Liver (tissue), 9 donors: ENCODE measurements around the gene SLX4. TPM values are rescaled to one million over a fixed set of nuclear protein-coding genes. Genes with fewer than 3 reads are reported as not detected.

ENCODE experiments used
- DNase-seq: peaks from one replicate; pipeline ENCODE4 v3.0.0-alpha.2; 2017; ENCODE audit warnings: low spot score
- H3K27ac ChIP-seq, 2 donors: one replicate each; pipeline ENCODE4 v1.7.0; 2013; ENCODE audit warnings: inconsistent platforms in 2 of 2, low read length in 2 of 2, control low read depth in 1 of 2, low read depth in 1 of 2, mild to moderate bottlenecking in 1 of 2
- H3K27me3 ChIP-seq, 4 donors: one replicate each; pipeline versions ENCODE4 v1.6.1 to v1.7.0; 2013; ENCODE audit warnings: low read length in 3 of 4, inconsistent platforms in 1 of 4, mild to moderate bottlenecking in 1 of 4, moderate library complexity in 1 of 4; ENCODE audit not compliant: control insufficient read depth in 4 of 4, insufficient read depth in 4 of 4
- H3K36me3 ChIP-seq, 4 donors: one replicate each; pipeline versions ENCODE4 v1.6.1 to v1.7.0; 2013; ENCODE audit warnings: low read length in 3 of 4, mild to moderate bottlenecking in 3 of 4, low read depth in 1 of 4, moderate library complexity in 1 of 4; ENCODE audit not compliant: control insufficient read depth in 4 of 4, insufficient read depth in 3 of 4
- H3K4me1 ChIP-seq, 4 donors: one replicate each; pipeline versions ENCODE4 v1.6.1 to v1.7.0; 2013; ENCODE audit warnings: low read length in 3 of 4, mild to moderate bottlenecking in 3 of 4, moderate library complexity in 1 of 4; ENCODE audit not compliant: control insufficient read depth in 4 of 4, insufficient read depth in 4 of 4
- H3K4me3 ChIP-seq, 3 donors: one replicate each; pipeline versions ENCODE4 v1.6.1 to v1.7.0; 2013; ENCODE audit warnings: low read length in 3 of 3, control low read depth in 1 of 3, low read depth in 1 of 3, mild to moderate bottlenecking in 1 of 3
- H3K9ac ChIP-seq, 2 donors: one replicate each; pipeline ENCODE4 v1.7.0; 2013; ENCODE audit warnings: low read length in 2 of 2, mild to moderate bottlenecking in 2 of 2, moderate library complexity in 2 of 2, control low read depth in 1 of 2, low read depth in 1 of 2
- H3K9me3 ChIP-seq, 4 donors: one replicate each; pipeline versions ENCODE4 v1.6.1 to v1.7.0; 2013; ENCODE audit warnings: low read length in 3 of 4; ENCODE audit not compliant: control insufficient read depth in 4 of 4
- EGR1 ChIP-seq, 2 donors: IDR thresholded peaks; 2 replicates each; pipeline ENCODE4 v1.6.1; 2016 to 2018; ENCODE audit warnings: antibody characterized with exemption in 2 of 2, low read depth in 2 of 2
- FOXA1 ChIP-seq: IDR thresholded peaks from 2 replicates; pipeline ENCODE4 v1.6.1; 2016; ENCODE audit warnings: antibody characterized with exemption
- GABPA ChIP-seq, 2 donors: IDR thresholded peaks in 1 of 2; conservative IDR thresholded peaks in 1 of 2; 2 replicates each; pipeline ENCODE4 v1.6.1; 2016; ENCODE audit warnings: antibody characterized with exemption in 2 of 2, mild to moderate bottlenecking in 1 of 2, moderate library complexity in 1 of 2
- JUND ChIP-seq, 2 donors: IDR thresholded peaks; 2 replicates each; pipeline ENCODE4 v1.6.1; 2016; ENCODE audit warnings: antibody characterized with exemption in 2 of 2
- RAD21 ChIP-seq, 2 donors: IDR thresholded peaks; 2 replicates each; pipeline ENCODE4 v1.6.1; 2016; ENCODE audit warnings: antibody characterized with exemption in 2 of 2, mild to moderate bottlenecking in 2 of 2
- REST ChIP-seq: IDR thresholded peaks from 2 replicates; pipeline ENCODE4 v1.6.1; 2016; ENCODE audit warnings: antibody characterized with exemption, mild to moderate bottlenecking
- SP1 ChIP-seq: IDR thresholded peaks from 2 replicates; pipeline ENCODE4 v1.6.1; 2018; ENCODE audit warnings: antibody characterized with exemption, mild to moderate bottlenecking
- ZBTB33 ChIP-seq: IDR thresholded peaks from 2 replicates; pipeline ENCODE4 v1.6.1; 2016; ENCODE audit warnings: antibody characterized with exemption
- WGBS: extraction: QIAGEN DNeasy Blood & Tissue Kit; methylation state at CpG from one replicate; pipeline ENCODE4 v1.1.7; 2013; 5-methylcytosine and 5-hydroxymethylcytosine counted together
- polyA plus RNA-seq, 2 donors: library from polyadenylated mRNA; stranded (reverse) in 1 of 2; unstranded in 1 of 2; fragments of 200-250 nt in 1 of 2; fragments of >200 nt in 1 of 2; fragmentation: Nextera tagmentation in 1 of 2; extraction: Ambion mirVana in 1 of 2; gene quantifications; one replicate each; pipeline versions ENCODE4 v1.2.1 to v1.2.3, GENCODE V29; 2013 to 2015
- total RNA-seq, 2 donors: library from RNA; depleted of rRNA; stranded (reverse); fragments of >200 nt; gene quantifications; one replicate each; pipeline ENCODE4 v1.2.3, GENCODE V29; 2014
- donor health status: healthy.
- donor health status: healthy.
- donor health status: healthy.
- donor health status: healthy.
- donor health status: healthy.

SLX4 gene
- total and polyA plus RNA-seq, 4 donors, result 0.32 to 4.9 (median 1.3) TPM

GRCh38 chr16:3554351-3554928 is 57.0 kb downstream of the SLX4 start:
- Histone ChIP-seq H3K36me3 (no peaks in the 10 kb centered on the region), H3K9ac (no peak overlapping the region), H3K4me3 (no peak overlapping the region), H3K27me3 (no peaks in the 10 kb centered on the region), H3K27ac (no peak overlapping the region), H3K4me1 (no peaks in the 10 kb centered on the region), H3K9me3 (no peaks in the 10 kb centered on the region)
- TF ChIP-seq GABPA (IDR thresholded peaks at IDR 0.05 in 1 of 2, conservative IDR thresholded peaks at IDR 0.05 in 1 of 2) (no peak), ZBTB33 (no peak), RAD21 (IDR thresholded peaks at IDR 0.05) (no peak), JUND (IDR thresholded peaks at IDR 0.05) (no peak), SP1 (no peak), EGR1 (IDR thresholded peaks at IDR 0.05; ENCODE audit: low read depth in 2 of 2) (no peak), FOXA1 (no peak)
- 95% methylated on average over 7 of the region's 7 CpGs for WGBS
- no peak for DNase-seq

- no peak for TF ChIP-seq REST
- no peak for DNase-seq
- no peaks in the 10 kb centered on the region for H3K27me3 ChIP-seq
- H3K4me3 ChIP-seq, result no peak overlapping the region
- WGBS, result 72% methylated on average over 11 of the region's 11 CpGs
- no peaks in the 10 kb centered on the region for H3K36me3 ChIP-seq
- H3K27ac ChIP-seq, result no peak overlapping the region
- H3K9me3 ChIP-seq, result no peaks in the 10 kb centered on the region
- no peak overlapping the region for H3K9ac ChIP-seq
- no peaks in the 10 kb centered on the region for H3K4me1 ChIP-seq
Observed at GRCh38 chr16:3553138-3553923, 58.1 kb downstream of the SLX4 start.
